Measurements from ENCODE around the gene FAM174B. TPM values are rescaled to one million over a fixed set of nuclear protein-coding genes. Genes with fewer than 3 reads are reported as not detected.

FAM174B gene
- polyA plus RNA-seq (ENCODE audit: insufficient read depth in 1 of 5, insufficient read length in 5 of 5, low replicate concordance in 1 of 5) = 10 to 100 TPM; 39.5 to 57.2 (median 41.8) TPM
- long read RNA-seq, donor 1, transcript FAM174B-201 (3 exons, 2,792 nt) = major isoform, 14 of 163 reads
- long read RNA-seq, donor 1, partial matches to known transcripts = 148 of 163 reads
- long read RNA-seq, donor 1, other reads (novel, unspliced or antisense) = 0 of 163 reads
- long read RNA-seq, donor 2, transcript FAM174B-201 (3 exons, 2,792 nt) = major isoform, 9 of 53 reads
- long read RNA-seq, donor 2, partial matches to known transcripts = 44 of 53 reads
- long read RNA-seq, donor 2, other reads (novel, unspliced or antisense) = 0 of 53 reads
- long read RNA-seq, donor 3, transcript FAM174B-201 (3 exons, 2,792 nt) = major isoform, 11 of 11 reads
- long read RNA-seq, donor 3, partial matches to known transcripts = 0 of 11 reads
- long read RNA-seq, donor 3, other reads (novel, unspliced or antisense) = 0 of 11 reads
- long read RNA-seq, donor 4, transcript FAM174B-201 (3 exons, 2,792 nt) = major isoform, 7 of 8 reads
- long read RNA-seq, donor 4, partial matches to known transcripts = 0 of 8 reads
- long read RNA-seq, donor 4, other reads (novel, unspliced or antisense) = 0 of 8 reads
- long read RNA-seq, donor 5, transcript FAM174B-201 (3 exons, 2,792 nt) = major isoform, 14 of 15 reads
- long read RNA-seq, donor 5, partial matches to known transcripts = 0 of 15 reads
- long read RNA-seq, donor 5, other reads (novel, unspliced or antisense) = 0 of 15 reads
- long read RNA-seq, donor 6, transcript FAM174B-201 (3 exons, 2,792 nt) = major isoform, 12 of 14 reads
- long read RNA-seq, donor 6, partial matches to known transcripts = 0 of 14 reads
- long read RNA-seq, donor 6, other reads (novel, unspliced or antisense) = 0 of 14 reads
- long read RNA-seq, donor 7, transcript FAM174B-201 (3 exons, 2,792 nt) = major isoform, 6 of 6 reads
- long read RNA-seq, donor 7, partial matches to known transcripts = 0 of 6 reads
- long read RNA-seq, donor 7, other reads (novel, unspliced or antisense) = 0 of 6 reads
- long read RNA-seq, donor 8, partial matches to known transcripts = 0 of 4 reads
- long read RNA-seq, donor 8, other reads (novel, unspliced or antisense) = 0 of 4 reads

GRCh38 chr15:92655178-92655995 is at the start of gene FAM174B:
Gene FAM174B (minus strand): TSS chr15:92655775.
- DNase-seq = peak in 1 of 2 donors; percentile 57

GRCh38 chr15:92696096-92696495 is 40.5 kb upstream of the FAM174B start:
- no peak for DNase-seq

GRCh38 chr15:92693691-92694331 is 38.2 kb upstream of the FAM174B start:
- no peak for DNase-seq

GRCh38 chr15:92690395-92690794 is 34.8 kb upstream of the FAM174B start:
- no peak for DNase-seq

- DNase-seq = no peak
Observed at GRCh38 chr15:92687746-92688145, 32.2 kb upstream of the FAM174B start.

- no peak for DNase-seq
Observed at GRCh38 chr15:92687195-92687602, 31.6 kb upstream of the FAM174B start.

- no peak for DNase-seq
Observed at GRCh38 chr15:92683511-92683834, 27.9 kb upstream of the FAM174B start.

GRCh38 chr15:92682741-92683510 is 27.4 kb upstream of the FAM174B start:
- no peak for DNase-seq

GRCh38 chr15:92681141-92681631 is 25.6 kb upstream of the FAM174B start:
- DNase-seq = peak; percentile 90 to 91

- no peak for DNase-seq
Observed at GRCh38 chr15:92677999-92678398, 22.4 kb upstream of the FAM174B start.

- DNase-seq = no peak
Observed at GRCh38 chr15:92676561-92676960, 21.0 kb upstream of the FAM174B start.

- no peak for DNase-seq
Observed at GRCh38 chr15:92675485-92675884, 19.9 kb upstream of the FAM174B start.

GRCh38 chr15:92674347-92674746 is 18.8 kb upstream of the FAM174B start:
- no peak for DNase-seq

GRCh38 chr15:92672102-92672501 is 16.5 kb upstream of the FAM174B start:
- no peak for DNase-seq

- DNase-seq = no peak
Observed at GRCh38 chr15:92671406-92671805, 15.8 kb upstream of the FAM174B start.

- no peak for DNase-seq
Observed at GRCh38 chr15:92670621-92671020, 15.0 kb upstream of the FAM174B start.

- DNase-seq = no peak
Observed at GRCh38 chr15:92669432-92669831, 13.9 kb upstream of the FAM174B start.

GRCh38 chr15:92668620-92669019 is 13.0 kb upstream of the FAM174B start:
- no peak for DNase-seq

GRCh38 chr15:92667970-92668485 is 12.5 kb upstream of the FAM174B start:
- no peak for DNase-seq
